ENCODE results near the gene SSBP3.

- TF ChIP-seq CTCF (IDR thresholded peaks at IDR 0.05; ENCODE audit: insufficient read depth, low read length), result no peak
- TF ChIP-seq POLR2AphosphoS5 (IDR thresholded peaks at IDR 0.05; ENCODE audit: low read depth), result no peak
These were observed 158.2 kb downstream of the SSBP3 start for GRCh38 chr1:54247863-54248515.

Data from HL-60 (cell line).